GM19035 (cell line): ENCODE measurements around the gene RBPJ.

ENCODE experiments used
- ATAC-seq: cut with Tn5 transposase; IDR thresholded peaks from one replicate; pipeline ENCODE4 v1.9.1; 2021; ENCODE audit not compliant: unreplicated experiment

Gene RBPJ

GRCh38 chr4:26484032-26484515 is 163.3 kb downstream of the RBPJ start:
- ATAC-seq = no peak

- no peak for ATAC-seq
Measured at GRCh38 chr4:26484516-26484915, 163.7 kb downstream of the RBPJ start.
